GM18861 (cell line): ENCODE data around the gene SGTA.

ENCODE experiments used
- ATAC-seq: cut with Tn5 transposase; IDR thresholded peaks from one replicate; pipeline ENCODE4 v1.9.1; 2021; ENCODE audit not compliant: unreplicated experiment

The SGTA gene

GRCh38 chr19:2771786-2772674 is 11.0 kb downstream of the SGTA start:
- ATAC-seq, result no peak

DNA sequence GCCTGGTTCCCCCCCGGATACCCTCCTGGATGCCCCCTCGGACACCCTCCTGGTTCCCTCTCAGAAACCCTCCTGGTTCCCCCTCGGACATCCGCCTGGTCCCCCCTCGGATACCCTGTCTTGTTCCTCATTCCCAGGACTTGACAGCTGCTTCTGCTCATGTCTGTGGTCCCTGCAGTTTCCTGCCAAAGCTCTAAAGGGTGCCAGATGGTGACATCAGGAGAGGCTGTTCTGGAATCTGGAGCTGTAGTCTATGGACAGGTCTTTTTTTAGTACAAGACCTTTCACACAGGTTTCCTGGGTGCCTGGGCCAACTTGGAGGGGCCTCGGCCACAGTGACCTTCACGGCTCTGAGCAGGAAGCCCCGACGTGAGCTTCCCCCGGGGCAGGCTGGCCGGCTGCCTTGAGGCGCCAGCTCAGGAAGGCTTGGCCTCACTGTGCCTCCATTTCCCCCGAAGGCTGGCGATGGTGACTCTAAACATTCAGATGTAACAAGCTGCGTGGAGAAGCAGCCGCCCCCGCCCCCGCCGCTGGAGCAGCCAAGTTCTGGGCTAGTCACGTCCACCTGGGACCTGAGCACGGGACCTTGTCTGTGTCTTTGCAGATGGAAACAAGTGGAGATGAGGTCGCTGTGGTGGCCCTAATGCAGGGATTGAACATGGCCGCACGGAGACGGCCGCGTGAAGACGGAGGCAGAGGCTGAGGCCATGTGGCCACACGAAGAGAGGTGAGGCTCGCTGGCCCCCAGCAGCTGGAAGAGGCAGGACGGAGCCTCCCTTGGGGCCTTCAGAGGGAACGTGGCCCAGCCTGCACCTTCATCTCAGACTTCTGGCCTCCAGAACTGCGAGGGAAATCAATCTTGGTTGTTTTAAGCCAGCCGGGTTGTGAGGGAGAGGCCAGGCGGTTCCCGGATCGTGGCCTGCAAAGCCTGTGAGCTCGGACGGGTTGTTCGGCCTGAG is 12.7 kb downstream of the SGTA start:
- no peak for ATAC-seq

DNA sequence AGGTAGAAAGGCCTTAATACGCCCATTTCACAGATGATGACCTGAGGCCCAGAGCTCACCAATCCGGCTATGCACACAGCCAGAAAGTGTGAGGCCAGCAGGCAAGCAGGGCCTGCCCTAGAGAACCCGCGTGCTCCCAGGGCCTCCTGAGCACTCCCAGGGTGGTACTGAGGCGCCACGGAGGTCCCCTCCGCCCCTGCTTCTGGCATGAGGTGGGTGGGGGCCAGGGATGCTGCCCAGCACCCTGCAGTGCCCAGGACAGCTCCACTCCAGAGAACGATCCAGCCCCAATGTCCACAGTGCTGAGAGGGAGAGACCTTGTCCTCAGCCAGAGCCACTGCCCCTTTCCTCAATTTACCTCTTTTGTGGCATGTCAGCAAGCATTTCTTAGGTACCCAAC is 13.9 kb downstream of the SGTA start:
- ATAC-seq, result no peak

- ATAC-seq, result no peak
Measured at GRCh38 chr19:2768365-2769132, 14.5 kb downstream of the SGTA start.

DNA sequence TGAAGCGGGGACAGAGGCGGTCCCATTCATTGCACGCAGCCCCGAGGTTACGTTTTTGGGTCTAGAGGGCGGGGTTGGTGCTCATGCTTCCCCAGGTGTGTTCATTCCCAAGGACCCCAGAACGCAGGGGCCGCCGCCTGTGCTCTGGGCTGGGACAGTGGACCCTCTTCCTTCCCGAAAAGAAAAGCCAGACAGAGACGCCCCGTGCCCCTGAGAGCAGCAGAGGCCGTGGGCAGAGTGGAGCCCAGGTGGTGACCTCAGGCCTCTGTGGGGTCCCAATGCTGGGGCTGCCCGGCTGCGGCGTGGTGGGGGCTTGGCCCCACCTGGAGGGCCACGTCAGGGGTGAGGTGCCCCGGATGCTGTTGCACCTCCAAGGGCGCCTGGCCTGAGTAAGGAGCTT is 15.4 kb downstream of the SGTA start:
- no peak for ATAC-seq

DNA sequence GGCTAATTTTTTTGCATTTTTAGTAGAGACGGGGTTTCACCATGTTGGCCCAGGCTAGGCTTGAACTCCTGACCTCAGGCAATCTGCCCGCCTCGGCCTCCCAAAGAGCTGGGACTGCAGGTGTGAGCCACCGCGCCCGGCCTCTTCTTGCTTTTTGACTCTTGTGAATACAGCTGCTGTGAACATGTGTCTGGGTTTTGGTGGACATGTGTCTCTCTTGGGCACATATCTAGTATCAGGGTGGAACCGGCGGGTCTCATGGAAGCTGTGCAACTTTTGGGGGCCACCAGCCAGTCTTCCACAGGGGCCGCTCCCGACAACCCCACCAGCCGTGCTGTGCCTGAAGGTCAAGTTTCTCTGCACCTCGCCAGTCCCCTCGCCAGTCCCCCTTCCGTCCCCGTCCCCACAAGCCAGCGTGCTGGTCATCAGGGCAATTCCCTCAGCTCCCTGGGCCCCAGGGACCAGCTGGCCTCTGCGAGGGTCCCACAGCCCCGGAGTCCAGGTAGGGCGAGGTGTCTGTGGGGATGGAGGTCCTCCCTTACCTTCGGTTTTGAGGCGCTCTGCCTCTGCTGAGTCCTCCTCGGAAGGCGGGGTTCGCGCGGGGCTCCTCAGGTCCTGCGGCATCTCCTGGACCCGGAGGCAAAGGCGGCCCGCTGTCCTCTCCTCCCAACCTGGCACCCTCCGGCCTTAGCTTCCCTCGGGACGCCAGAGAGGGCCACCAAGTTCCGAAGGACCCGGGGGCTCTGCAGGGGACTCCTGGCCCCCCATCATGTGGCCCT is 16.3 kb downstream of the SGTA start:
- no peak for ATAC-seq

GRCh38 chr19:2765376-2765775 is 17.7 kb downstream of the SGTA start:
- ATAC-seq, result no peak

GRCh38 chr19:2764945-2765344 is 18.1 kb downstream of the SGTA start:
- ATAC-seq, result no peak

- no peak for ATAC-seq
Measured at GRCh38 chr19:2763687-2764086, 19.4 kb downstream of the SGTA start.

DNA sequence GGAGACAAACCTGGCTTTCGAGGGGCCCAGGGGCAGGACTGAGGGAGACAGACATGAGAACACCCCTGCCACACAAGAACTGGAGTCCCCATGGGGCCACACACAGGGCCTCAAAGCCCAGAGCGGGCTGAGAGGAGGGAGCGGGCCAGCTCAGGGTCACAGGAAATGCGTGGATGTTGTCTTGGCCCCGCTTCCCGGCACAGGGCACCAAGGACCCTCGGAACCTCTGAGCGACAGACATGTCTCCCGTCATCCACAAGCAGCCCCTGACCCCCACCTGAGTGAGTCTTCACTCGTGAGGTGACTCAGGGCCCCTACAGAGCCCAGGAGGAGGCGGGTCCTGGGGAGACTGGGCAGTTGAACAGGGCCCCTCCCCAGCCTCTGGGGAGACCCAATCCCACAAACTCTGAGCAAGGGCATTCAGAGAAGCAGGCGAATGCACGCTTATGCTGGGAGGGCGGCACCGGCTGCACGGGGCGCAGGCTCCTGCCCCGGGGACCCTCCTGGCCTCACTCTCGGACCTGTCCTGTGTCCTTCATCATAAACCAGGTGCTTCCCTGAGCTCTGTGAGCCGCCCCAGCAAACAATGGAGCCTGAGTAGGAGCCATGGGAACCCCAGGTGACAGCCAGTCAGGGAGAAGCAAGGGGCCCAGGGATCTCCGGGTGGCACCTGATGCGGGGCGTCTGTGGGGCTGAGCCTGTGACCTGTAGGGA is 20.1 kb downstream of the SGTA start:
- ATAC-seq, result no peak

DNA sequence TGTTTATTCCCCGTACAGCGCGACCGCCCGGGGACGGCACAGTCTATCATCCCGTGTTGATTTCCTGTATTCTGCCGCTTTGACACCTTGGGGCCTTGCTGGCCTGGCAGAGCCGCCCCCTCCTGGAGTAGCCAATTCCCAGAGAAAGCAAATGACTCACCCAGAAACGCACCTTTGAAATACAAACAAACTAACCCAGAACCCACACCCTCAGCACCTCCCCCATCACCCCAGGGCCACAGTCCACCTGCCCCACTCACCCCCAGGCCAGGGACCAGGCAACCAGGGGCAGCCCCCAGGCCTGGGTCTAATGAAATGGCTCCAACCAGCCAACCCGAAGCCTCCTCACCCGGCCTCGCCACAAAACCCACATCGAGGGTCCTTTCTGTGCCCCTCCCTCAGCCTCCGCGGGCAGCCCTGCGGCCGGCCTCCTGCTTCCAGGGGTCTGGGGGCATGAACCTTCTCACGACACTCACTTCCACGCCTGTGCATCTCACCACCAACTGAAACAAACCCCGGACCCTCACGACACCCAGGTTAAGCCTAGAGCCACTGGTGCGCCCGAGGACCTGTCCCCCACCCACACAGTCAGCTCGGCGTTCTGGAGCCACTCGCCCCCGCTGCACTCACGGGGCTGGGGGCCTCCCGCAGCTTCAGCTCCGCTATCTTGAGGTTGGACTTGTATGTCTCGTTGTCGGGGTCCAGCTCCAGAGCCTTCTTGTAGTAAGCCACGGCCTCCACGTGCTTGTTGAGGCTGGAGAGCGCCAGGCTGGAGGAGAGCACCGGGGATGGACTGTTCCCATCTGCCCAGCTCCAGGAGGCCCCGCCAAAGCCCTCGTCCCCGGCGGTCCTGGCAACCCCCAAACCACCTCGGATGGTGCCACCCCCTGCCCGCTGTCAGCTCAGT is 20.9 kb downstream of the SGTA start:
- ATAC-seq, result no peak

DNA sequence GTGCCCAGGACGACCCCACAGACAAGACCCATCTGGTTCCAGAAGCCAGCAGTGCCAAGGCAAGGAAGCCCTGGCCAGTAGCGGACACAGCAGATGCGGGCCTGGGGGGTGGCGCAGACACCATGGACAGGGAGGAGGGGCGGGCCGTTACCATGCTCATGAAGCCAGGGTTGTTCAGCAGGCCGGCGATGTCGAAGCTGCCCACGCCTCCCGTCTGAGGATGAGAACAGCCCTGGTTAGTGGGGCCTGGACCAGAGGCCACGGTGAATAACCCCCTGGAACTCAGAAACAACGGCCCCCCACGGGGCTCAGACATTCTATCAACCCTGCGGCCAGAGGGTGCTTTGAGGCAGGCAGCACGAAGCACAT is 21.8 kb downstream of the SGTA start:
- ATAC-seq, result no peak

GRCh38 chr19:2759965-2760364 is 23.1 kb downstream of the SGTA start:
- no peak for ATAC-seq

DNA sequence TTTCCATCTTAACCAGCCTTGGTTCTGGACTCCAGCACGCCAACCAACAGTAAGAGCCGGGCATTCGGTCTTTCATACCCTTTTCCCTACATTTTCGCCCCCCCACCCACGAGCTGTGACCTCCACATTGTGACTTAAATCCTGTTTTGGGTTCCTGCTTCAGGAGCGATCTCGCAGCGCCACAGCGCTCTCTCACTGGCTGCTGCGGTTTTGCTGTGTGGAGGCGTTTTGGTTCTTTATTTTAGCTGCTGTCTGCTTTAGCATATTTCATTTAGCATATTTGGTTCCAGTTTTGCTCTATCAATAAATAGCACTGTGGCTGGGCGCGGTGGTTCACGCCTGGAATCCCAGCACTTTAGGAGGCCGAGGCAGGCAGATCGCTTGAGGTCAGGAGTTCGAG is 23.7 kb downstream of the SGTA start:
- ATAC-seq, result no peak

- no peak for ATAC-seq
Measured at GRCh38 chr19:2758601-2759313, 24.3 kb downstream of the SGTA start.

- ATAC-seq, result no peak
Measured at GRCh38 chr19:2756921-2757881, 25.9 kb downstream of the SGTA start.

DNA sequence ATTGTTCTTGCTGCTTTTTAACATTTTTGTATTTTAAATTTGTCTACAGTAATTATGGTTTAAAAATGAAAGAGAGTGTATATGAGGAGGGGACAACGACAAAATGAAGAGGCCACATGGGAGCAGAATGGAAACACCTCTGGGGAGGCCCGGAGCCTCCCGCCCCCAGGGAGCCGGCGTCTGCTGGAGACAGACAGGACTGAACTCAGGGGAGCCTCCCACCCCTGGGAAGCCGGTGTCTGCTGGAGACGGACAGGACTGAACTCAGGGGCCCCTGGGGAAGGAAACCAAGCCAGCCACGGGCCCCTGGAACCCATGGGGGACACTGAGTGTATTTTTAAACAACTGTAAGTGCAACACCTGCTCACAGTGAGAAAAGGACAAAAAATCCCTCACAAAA is 26.6 kb downstream of the SGTA start:
- no peak for ATAC-seq
